ENCODE measurements around the gene SAP130. TPM values are rescaled to one million over a fixed set of nuclear protein-coding genes. Genes with fewer than 3 reads are reported as not detected.

Gene SAP130
- polyA plus RNA-seq, 1 of the 3 experiments (the other 2 are of a cell fraction), result 19.0 TPM

GRCh38 chr2:128038411-128038810, 10.6 kb upstream of the SAP130 start:
- WGBS (ENCODE audit: low lambda C conversion rate), result 23% methylated on average over 3 of the region's 3 CpGs
- no peak overlapping the region for H3K9ac ChIP-seq
- H3K4me1 ChIP-seq (ENCODE audit: control insufficient read depth in 1 of 2, insufficient read depth in 2 of 2, low read depth in 1 of 2, low read length in 1 of 2), result no peaks in the 10 kb centered on the region
- no peaks in the 10 kb centered on the region for H3F3A ChIP-seq (replicated peaks; ENCODE audit: insufficient read depth)
- H3K4me2 ChIP-seq, result no peak overlapping the region
- no peaks in the 10 kb centered on the region for H3K79me2 ChIP-seq (ENCODE audit: insufficient read depth)
- TF ChIP-seq POLR2AphosphoS5 (IDR thresholded peaks at IDR 0.05; ENCODE audit: low read depth, low read length) (no peak), RAD21 (IDR thresholded peaks at IDR 0.05; ENCODE audit: low read length) (no peak), NFIC (IDR thresholded peaks at IDR 0.05; ENCODE audit: borderline replicate concordance) (no peak), MXI1 (IDR thresholded peaks at IDR 0.05; ENCODE audit: low read depth, low read length) (no peak), REST (IDR thresholded peaks at IDR 0.05; ENCODE audit: low read depth, low read length) (no peak), EP300 (IDR thresholded peaks at IDR 0.05; ENCODE audit: borderline replicate concordance in 1 of 2, low read depth in 1 of 2, low read length in 1 of 2) (no peak), RFX5 (IDR thresholded peaks at IDR 0.05; ENCODE audit: low read length) (no peak)
- no peak overlapping the region for H3K27ac ChIP-seq (ENCODE audit: low read depth in 2 of 2, low read length in 1 of 2)
- ChIA-PET CTCF (interaction anchor here (0.6 to 1.2 kb wide), 2 partner anchors 25 to 116 kb away, joined by 3 read pairs; no protein-coding TSS in a partner anchor), POLR2A (no interaction called here)
- H3K9me2 ChIP-seq, result no peaks in the 10 kb centered on the region
- H3K36me3 ChIP-seq (replicated peaks in 1 of 2; ENCODE audit: control insufficient read depth in 1 of 2, insufficient read depth in 2 of 2, low read length in 1 of 2), result no peaks in the 10 kb centered on the region
- H3K9me3 ChIP-seq, result peaks cover 19% of the 10 kb centered on the region; the same call in 1 of the 2 replicates
- no peak for DNase-seq
- H2AFZ ChIP-seq (ENCODE audit: low read depth), result no peak overlapping the region
- no peak overlapping the region for H3K4me3 ChIP-seq (ENCODE audit: low read depth in 2 of 2, low read length in 1 of 2)
- H3K27me3 ChIP-seq (ENCODE audit: insufficient read depth), result no peaks in the 10 kb centered on the region
- H4K20me1 ChIP-seq (ENCODE audit: insufficient read depth), result no peaks in the 10 kb centered on the region

DNA sequence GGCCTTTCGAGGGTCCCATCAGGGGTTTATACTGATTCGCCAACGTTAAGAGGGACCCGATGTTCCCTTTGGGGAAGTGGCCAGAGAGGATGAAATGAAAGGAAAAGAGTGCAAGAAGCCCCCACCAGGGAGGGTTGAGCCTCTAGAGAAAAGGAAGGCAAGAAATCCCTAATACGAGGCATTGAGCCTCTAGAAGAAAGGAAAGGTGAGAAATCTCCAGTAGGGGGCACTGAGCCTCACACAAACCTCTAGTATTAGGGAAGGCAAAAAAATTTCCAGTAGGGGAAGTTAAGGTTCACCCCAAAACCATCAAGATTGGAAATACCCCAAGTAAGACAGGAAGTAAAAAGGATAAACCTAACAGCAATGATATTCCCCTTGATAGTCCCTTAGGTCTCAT, 9.8 kb upstream of the SAP130 start:
- CTCF ChIA-PET, result no interaction called here
- H3F3A ChIP-seq (replicated peaks; ENCODE audit: insufficient read depth), result no peaks in the 10 kb centered on the region
- no peaks in the 10 kb centered on the region for H3K9me2 ChIP-seq
- H3K79me2 ChIP-seq (ENCODE audit: insufficient read depth), result no peaks in the 10 kb centered on the region
- H3K27ac ChIP-seq (ENCODE audit: low read depth in 2 of 2, low read length in 1 of 2), result no peak overlapping the region
- H4K20me1 ChIP-seq (ENCODE audit: insufficient read depth), result no peaks in the 10 kb centered on the region
- TF ChIP-seq TCF12 (IDR thresholded peaks at IDR 0.05), result no peak
- no peak for TF ChIP-seq ZBTB33 (IDR thresholded peaks at IDR 0.05; ENCODE audit: borderline replicate concordance, low read depth)
- TF ChIP-seq TEAD4 (IDR thresholded peaks at IDR 0.05; ENCODE audit: borderline replicate concordance, insufficient read depth), result no peak
- no peak for TF ChIP-seq GATA2 (CRISPR knock-in tag; IDR thresholded peaks at IDR 0.05)
- no peak for TF ChIP-seq SMC3 (IDR thresholded peaks at IDR 0.05; ENCODE audit: low read depth, low read length)
- no peak for TF ChIP-seq POLR2AphosphoS5 (IDR thresholded peaks at IDR 0.05; ENCODE audit: low read depth, low read length)
- no peak for TF ChIP-seq FOXJ3 (CRISPR knock-in tag; IDR thresholded peaks at IDR 0.05)
- no peak for TF ChIP-seq RCOR1 (IDR thresholded peaks at IDR 0.05; ENCODE audit: low read length)
- no peak for TF ChIP-seq MXI1 (IDR thresholded peaks at IDR 0.05; ENCODE audit: low read depth, low read length)
- TF ChIP-seq, protein P1, sequence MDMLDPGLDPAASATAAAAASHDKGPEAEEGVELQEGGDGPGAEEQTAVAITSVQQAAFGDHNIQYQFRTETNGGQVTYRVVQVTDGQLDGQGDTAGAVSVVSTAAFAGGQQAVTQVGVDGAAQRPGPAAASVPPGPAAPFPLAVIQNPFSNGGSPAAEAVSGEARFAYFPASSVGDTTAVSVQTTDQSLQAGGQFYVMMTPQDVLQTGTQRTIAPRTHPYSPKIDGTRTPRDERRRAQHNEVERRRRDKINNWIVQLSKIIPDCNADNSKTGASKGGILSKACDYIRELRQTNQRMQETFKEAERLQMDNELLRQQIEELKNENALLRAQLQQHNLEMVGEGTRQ (IDR thresholded peaks at IDR 0.05; ENCODE audit: borderline replicate concordance, low read depth, low read length), result no peak
- no peak for TF ChIP-seq TAF1 (IDR thresholded peaks at IDR 0.05; ENCODE audit: borderline replicate concordance, low read depth, low read length)
- no peak for TF ChIP-seq YY1 (IDR thresholded peaks at IDR 0.05; ENCODE audit: low read depth)
- no peak for TF ChIP-seq JUND (IDR thresholded peaks at IDR 0.05)
- no peak overlapping the region for H2AFZ ChIP-seq (ENCODE audit: low read depth)
- no peaks in the 10 kb centered on the region for H3K4me1 ChIP-seq (ENCODE audit: control insufficient read depth in 1 of 2, insufficient read depth in 2 of 2, low read depth in 1 of 2, low read length in 1 of 2)
- POLR2A ChIA-PET, result no interaction called here
- 57% methylated on average over 5 of the region's 5 CpGs for WGBS (ENCODE audit: low lambda C conversion rate)
- H3K9me3 ChIP-seq, result 0 out of 2 replicates have a peak, but pooled peaks cover 15% of the 10 kb centered on the region
- H3K4me2 ChIP-seq, result no peak overlapping the region
- H3K36me3 ChIP-seq (replicated peaks in 1 of 2; ENCODE audit: control insufficient read depth in 1 of 2, insufficient read depth in 2 of 2, low read length in 1 of 2), result no peaks in the 10 kb centered on the region
- no peaks in the 10 kb centered on the region for H3K27me3 ChIP-seq (ENCODE audit: insufficient read depth)
- H3K9ac ChIP-seq, result no peak overlapping the region
- no peak overlapping the region for H3K4me3 ChIP-seq (ENCODE audit: low read depth in 2 of 2, low read length in 1 of 2)
- no peak for DNase-seq
